ENCODE measurements around the gene WDR89.

WDR89 gene

DNA sequence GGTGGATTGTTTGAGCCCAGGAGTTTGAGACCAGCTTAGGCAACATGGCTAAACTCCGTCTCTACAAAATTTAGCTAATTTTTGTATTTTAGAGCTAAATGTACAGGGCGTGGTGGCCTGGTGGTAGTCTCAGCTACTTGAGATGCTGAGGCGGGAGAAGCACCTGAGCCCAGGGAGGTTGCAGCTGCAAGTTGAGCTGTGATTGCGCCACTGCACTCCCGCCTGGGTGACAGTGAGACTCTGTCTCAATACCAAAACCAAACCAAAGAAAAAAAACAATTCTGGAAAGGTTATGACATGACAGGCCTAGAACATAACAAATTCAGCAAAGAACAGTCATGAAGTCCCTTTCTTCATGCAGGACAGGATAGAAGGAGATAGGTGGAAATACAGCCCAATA, 25.7 kb downstream of the WDR89 start:
- TF ChIP-seq SIN3A (IDR thresholded peaks at IDR 0.05; ENCODE audit: borderline replicate concordance, insufficient read depth, low read length) = no peak
- TF ChIP-seq, protein P1, sequence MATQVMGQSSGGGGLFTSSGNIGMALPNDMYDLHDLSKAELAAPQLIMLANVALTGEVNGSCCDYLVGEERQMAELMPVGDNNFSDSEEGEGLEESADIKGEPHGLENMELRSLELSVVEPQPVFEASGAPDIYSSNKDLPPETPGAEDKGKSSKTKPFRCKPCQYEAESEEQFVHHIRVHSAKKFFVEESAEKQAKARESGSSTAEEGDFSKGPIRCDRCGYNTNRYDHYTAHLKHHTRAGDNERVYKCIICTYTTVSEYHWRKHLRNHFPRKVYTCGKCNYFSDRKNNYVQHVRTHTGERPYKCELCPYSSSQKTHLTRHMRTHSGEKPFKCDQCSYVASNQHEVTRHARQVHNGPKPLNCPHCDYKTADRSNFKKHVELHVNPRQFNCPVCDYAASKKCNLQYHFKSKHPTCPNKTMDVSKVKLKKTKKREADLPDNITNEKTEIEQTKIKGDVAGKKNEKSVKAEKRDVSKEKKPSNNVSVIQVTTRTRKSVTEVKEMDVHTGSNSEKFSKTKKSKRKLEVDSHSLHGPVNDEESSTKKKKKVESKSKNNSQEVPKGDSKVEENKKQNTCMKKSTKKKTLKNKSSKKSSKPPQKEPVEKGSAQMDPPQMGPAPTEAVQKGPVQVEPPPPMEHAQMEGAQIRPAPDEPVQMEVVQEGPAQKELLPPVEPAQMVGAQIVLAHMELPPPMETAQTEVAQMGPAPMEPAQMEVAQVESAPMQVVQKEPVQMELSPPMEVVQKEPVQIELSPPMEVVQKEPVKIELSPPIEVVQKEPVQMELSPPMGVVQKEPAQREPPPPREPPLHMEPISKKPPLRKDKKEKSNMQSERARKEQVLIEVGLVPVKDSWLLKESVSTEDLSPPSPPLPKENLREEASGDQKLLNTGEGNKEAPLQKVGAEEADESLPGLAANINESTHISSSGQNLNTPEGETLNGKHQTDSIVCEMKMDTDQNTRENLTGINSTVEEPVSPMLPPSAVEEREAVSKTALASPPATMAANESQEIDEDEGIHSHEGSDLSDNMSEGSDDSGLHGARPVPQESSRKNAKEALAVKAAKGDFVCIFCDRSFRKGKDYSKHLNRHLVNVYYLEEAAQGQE (IDR thresholded peaks at IDR 0.05; ENCODE audit: insufficient read depth in 1 of 2, low read depth in 2 of 2, low read length in 2 of 2) = no peak
- TF ChIP-seq TAF1 (IDR thresholded peaks at IDR 0.05; ENCODE audit: borderline replicate concordance, insufficient read depth, low read length) = no peak
- TF ChIP-seq POLR2AphosphoS5 (IDR thresholded peaks at IDR 0.05; ENCODE audit: low read depth, low read length) = no peak
- no peak for TF ChIP-seq FOXP2 (optimal IDR thresholded peaks at IDR 0.05; ENCODE audit: borderline replicate concordance, extremely low read depth, extremely low read length, insufficient read depth)

DNA sequence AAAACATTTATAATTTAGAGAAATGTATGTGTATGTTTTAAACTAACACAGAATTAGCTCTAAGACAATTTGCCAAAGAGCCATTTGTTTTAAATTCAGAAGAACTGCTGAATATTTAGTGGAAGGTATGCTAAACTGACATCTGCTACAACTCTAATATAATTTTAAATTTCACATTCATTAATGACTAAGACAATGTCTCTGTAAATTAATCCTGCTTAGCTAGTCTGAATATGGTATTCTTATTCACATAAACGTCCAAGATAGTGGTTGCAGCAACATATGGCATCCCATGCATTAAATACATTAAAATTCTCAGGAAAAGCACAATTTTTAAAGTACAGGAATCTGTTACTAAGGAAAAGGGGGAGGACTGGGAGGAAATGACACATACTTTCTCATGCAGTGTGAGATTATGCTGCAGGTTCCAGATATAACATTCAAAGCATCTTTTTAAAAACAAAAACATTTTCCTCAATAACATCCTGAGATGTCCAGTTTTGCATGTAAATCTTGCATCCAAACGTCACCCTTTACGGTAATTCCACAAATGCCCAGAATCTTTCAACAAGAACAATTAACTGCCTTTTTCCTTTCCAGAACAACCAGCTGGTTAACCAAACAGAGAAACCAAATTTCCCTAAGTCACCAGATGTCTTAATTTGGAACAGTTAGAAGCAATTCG, 26.9 kb downstream of the WDR89 start:
- TF ChIP-seq, protein P1 (IDR thresholded peaks at IDR 0.05; ENCODE audit: insufficient read depth in 1 of 2, low read depth in 2 of 2, low read length in 2 of 2) = no peak
- TF ChIP-seq SIN3A (IDR thresholded peaks at IDR 0.05; ENCODE audit: borderline replicate concordance, insufficient read depth, low read length) = no peak
- TF ChIP-seq FOXP2 (optimal IDR thresholded peaks at IDR 0.05; ENCODE audit: borderline replicate concordance, extremely low read depth, extremely low read length, insufficient read depth) = no peak
- TF ChIP-seq TAF1 (IDR thresholded peaks at IDR 0.05; ENCODE audit: borderline replicate concordance, insufficient read depth, low read length) = no peak
- no peak for TF ChIP-seq POLR2AphosphoS5 (IDR thresholded peaks at IDR 0.05; ENCODE audit: low read depth, low read length)

- TF ChIP-seq, protein P1 (IDR thresholded peaks at IDR 0.05; ENCODE audit: insufficient read depth in 1 of 2, low read depth in 2 of 2, low read length in 2 of 2) = no peak
- TF ChIP-seq FOXP2 (optimal IDR thresholded peaks at IDR 0.05; ENCODE audit: borderline replicate concordance, extremely low read depth, extremely low read length, insufficient read depth) = no peak
- TF ChIP-seq TAF1 (IDR thresholded peaks at IDR 0.05; ENCODE audit: borderline replicate concordance, insufficient read depth, low read length) = no peak
- no peak for TF ChIP-seq SIN3A (IDR thresholded peaks at IDR 0.05; ENCODE audit: borderline replicate concordance, insufficient read depth, low read length)
- no peak for TF ChIP-seq POLR2AphosphoS5 (IDR thresholded peaks at IDR 0.05; ENCODE audit: low read depth, low read length)
These were observed 30.6 kb downstream of the WDR89 start for GRCh38 chr14:63611078-63611477.

GRCh38 chr14:63605041-63605532, 36.6 kb downstream of the WDR89 start:
- TF ChIP-seq, protein P1 (IDR thresholded peaks at IDR 0.05; ENCODE audit: insufficient read depth in 1 of 2, low read depth in 2 of 2, low read length in 2 of 2) = no peak
- TF ChIP-seq SIN3A (IDR thresholded peaks at IDR 0.05; ENCODE audit: borderline replicate concordance, insufficient read depth, low read length) (no peak), POLR2AphosphoS5 (IDR thresholded peaks at IDR 0.05; ENCODE audit: low read depth, low read length) (no peak), TAF1 (IDR thresholded peaks at IDR 0.05; ENCODE audit: borderline replicate concordance, insufficient read depth, low read length) (no peak), FOXP2 (optimal IDR thresholded peaks at IDR 0.05; ENCODE audit: borderline replicate concordance, extremely low read depth, extremely low read length, insufficient read depth) (no peak)
